ENCODE measurements around the gene CLSTN2. TPM values are rescaled to one million over a fixed set of nuclear protein-coding genes. Genes with fewer than 3 reads are reported as not detected.

CLSTN2 gene
- total and polyA plus RNA-seq, 3 donors from 2014 or later, result 3.1 to 5.7 (median 3.8) TPM

DNA sequence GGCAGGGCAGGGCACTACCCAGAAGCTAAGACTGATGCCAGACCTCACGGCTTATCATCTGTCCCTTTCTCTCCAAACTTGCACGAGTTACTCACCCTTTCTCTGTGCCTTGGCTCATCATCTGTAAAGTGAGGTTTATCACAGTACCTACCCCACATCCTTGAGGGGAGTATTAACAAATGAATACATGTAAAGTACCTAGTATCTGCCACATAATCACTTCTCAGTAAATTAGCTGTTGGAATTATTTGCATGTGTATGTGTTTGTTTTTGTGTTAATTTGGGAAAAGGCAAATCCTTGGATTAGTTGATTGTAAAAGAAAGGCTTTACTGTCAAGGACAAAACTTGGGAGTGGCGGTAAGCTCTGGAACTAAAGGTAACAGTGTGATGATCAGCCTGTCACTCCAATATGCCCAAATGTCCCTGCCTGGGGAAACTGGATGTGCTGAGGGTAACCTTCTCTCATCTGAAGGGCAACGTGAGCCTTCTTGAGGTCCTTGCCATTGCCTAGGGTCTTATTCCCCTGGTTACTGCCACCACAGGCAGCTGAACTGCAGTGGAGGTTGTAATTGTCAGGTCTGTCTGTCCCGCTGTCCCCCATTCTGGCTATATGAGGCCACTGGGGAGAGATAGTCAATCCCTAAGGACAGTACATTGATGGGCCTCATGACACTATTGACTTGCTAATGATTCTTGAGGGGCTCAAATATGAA lies 269.4 kb downstream of the CLSTN2 start:
- intact Hi-C loops (cut with DNase I; ENCODE audit: low total_unique reads), result no loop called here

DNA sequence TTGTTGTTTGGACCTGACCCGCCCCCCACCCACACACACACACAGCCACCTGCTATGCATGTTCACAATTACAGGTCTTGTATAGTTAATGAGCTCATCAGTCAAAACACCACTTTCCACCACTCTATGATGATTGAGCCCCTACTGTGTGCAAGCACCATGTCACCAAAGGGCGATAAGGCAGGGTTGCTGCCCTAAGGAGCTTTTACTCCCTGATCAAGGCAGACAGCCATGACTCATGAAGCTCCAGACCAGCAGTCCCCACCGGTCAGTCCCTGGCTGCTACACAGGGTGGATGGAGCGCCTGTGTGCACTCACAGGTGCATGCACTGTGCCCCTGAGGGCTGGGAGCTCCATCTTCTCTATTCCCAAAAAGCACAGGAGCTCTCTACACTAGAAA lies 270.6 kb downstream of the CLSTN2 start:
- no peaks in the 10 kb centered on the region for H3K9me3 ChIP-seq
- DNase-seq, result no peak
- H3K4me1 ChIP-seq, result no peaks in the 10 kb centered on the region
- intact Hi-C loops (cut with DNase I; ENCODE audit: low total_unique reads), result no loop called here
- no peak overlapping the region for H3K4me3 ChIP-seq
- WGBS, 2 donors, result 92 to 93% methylated on average over 4 of the region's 4 CpGs
- TF ChIP-seq CTCF (IDR thresholded peaks at IDR 0.05), result no peak
- no peak for TF ChIP-seq POLR2A (IDR thresholded peaks at IDR 0.05)
- no peak overlapping the region for H3K27ac ChIP-seq
- H3K36me3 ChIP-seq (ENCODE audit: low read depth, missing control alignments), result no peaks in the 10 kb centered on the region
- H3K27me3 ChIP-seq, result no peaks in the 10 kb centered on the region

More for the DNA sequence above, 269.4 kb downstream of the CLSTN2 start:
- Histone ChIP-seq H3K4me1 (no peaks in the 10 kb centered on the region), H3K36me3 (ENCODE audit: low read depth, missing control alignments) (no peaks in the 10 kb centered on the region), H3K4me3 (no peak overlapping the region), H3K9me3 (no peaks in the 10 kb centered on the region), H3K27ac (no peak overlapping the region), H3K27me3 (no peaks in the 10 kb centered on the region)
- no peak for DNase-seq
- WGBS, 2 donors, result 74 to 75% methylated on average over 5 of the region's 5 CpGs
- no peak for TF ChIP-seq CTCF (IDR thresholded peaks at IDR 0.05)
- no peak for TF ChIP-seq POLR2A (IDR thresholded peaks at IDR 0.05)

GRCh38 chr3:140206196-140207040 lies 271.4 kb downstream of the CLSTN2 start:
- TF ChIP-seq POLR2A (IDR thresholded peaks at IDR 0.05), result no peak
- peak in 1 of 3 experiments; percentile 7 for TF ChIP-seq CTCF (IDR thresholded peaks at IDR 0.05)
- peak; percentile 18 for DNase-seq
- 43 to 60% methylated on average over 4 of the region's 4 CpGs for WGBS, 2 donors
- intact Hi-C loops (cut with DNase I; ENCODE audit: low total_unique reads), result no loop called here
- H3K27me3 ChIP-seq, result no peaks in the 10 kb centered on the region
- H3K4me3 ChIP-seq, result no peak overlapping the region
- no peaks in the 10 kb centered on the region for H3K4me1 ChIP-seq
- H3K9me3 ChIP-seq, result no peaks in the 10 kb centered on the region
- no peak overlapping the region for H3K27ac ChIP-seq
- H3K36me3 ChIP-seq (ENCODE audit: low read depth, missing control alignments), result no peaks in the 10 kb centered on the region

GRCh38 chr3:140207541-140207940 lies 272.6 kb downstream of the CLSTN2 start:
- TF ChIP-seq POLR2A (IDR thresholded peaks at IDR 0.05), result no peak
- TF ChIP-seq CTCF (IDR thresholded peaks at IDR 0.05), result no peak
- 63 to 82% methylated on average over 2 of the region's 2 CpGs for WGBS, 2 donors
- DNase-seq, result no peak
- no peaks in the 10 kb centered on the region for H3K27me3 ChIP-seq
- no peaks in the 10 kb centered on the region for H3K36me3 ChIP-seq (ENCODE audit: low read depth, missing control alignments)
- H3K4me1 ChIP-seq, result no peaks in the 10 kb centered on the region
- no peaks in the 10 kb centered on the region for H3K9me3 ChIP-seq
- intact Hi-C loops (cut with DNase I; ENCODE audit: low total_unique reads), result no loop called here
- no peak overlapping the region for H3K27ac ChIP-seq
- no peak overlapping the region for H3K4me3 ChIP-seq
